ENCODE measurements around the gene UBE2F. TPM values are rescaled to one million over a fixed set of nuclear protein-coding genes. Genes with fewer than 3 reads are reported as not detected.

Gene UBE2F
- total RNA-seq, 1 experiment from 2014 or later = 51.2 TPM

GRCh38 chr2:238067939-238068338 lies 101.1 kb downstream of the UBE2F start:
- intact Hi-C loops (cut with micrococcal nuclease; ENCODE audit: unreplicated experiment) = loop anchor here (10.0 kb wide), 1 partner anchor 213 kb away; the partner anchor contains the start of gene RAMP1

GRCh38 chr2:238069021-238069709 lies 102.4 kb downstream of the UBE2F start:
- TF ChIP-seq, protein P1, sequence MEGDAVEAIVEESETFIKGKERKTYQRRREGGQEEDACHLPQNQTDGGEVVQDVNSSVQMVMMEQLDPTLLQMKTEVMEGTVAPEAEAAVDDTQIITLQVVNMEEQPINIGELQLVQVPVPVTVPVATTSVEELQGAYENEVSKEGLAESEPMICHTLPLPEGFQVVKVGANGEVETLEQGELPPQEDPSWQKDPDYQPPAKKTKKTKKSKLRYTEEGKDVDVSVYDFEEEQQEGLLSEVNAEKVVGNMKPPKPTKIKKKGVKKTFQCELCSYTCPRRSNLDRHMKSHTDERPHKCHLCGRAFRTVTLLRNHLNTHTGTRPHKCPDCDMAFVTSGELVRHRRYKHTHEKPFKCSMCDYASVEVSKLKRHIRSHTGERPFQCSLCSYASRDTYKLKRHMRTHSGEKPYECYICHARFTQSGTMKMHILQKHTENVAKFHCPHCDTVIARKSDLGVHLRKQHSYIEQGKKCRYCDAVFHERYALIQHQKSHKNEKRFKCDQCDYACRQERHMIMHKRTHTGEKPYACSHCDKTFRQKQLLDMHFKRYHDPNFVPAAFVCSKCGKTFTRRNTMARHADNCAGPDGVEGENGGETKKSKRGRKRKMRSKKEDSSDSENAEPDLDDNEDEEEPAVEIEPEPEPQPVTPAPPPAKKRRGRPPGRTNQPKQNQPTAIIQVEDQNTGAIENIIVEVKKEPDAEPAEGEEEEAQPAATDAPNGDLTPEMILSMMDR (conservative IDR thresholded peaks at IDR 0.05; ENCODE audit: low read depth, low read length) = no peak
- TF ChIP-seq EZH2 (IDR thresholded peaks at IDR 0.05; ENCODE audit: borderline replicate concordance, low read depth, low read length, poor library complexity, severe bottlenecking) = no peak
- intact Hi-C loops (cut with micrococcal nuclease; ENCODE audit: unreplicated experiment) = loop anchor here (10.0 kb wide), 1 partner anchor 214 kb away; the partner anchor contains the start of gene RAMP1
- Histone ChIP-seq H3K4me3 (ENCODE audit: low read depth, low read length, poor library complexity, severe bottlenecking) (no peak overlapping the region), H3K9me3 (ENCODE audit: low read depth, low read length, poor library complexity, severe bottlenecking) (no peaks in the 10 kb centered on the region), H3K4me1 (ENCODE audit: insufficient read depth, low read length, poor library complexity, severe bottlenecking) (no peaks in the 10 kb centered on the region), H3K27me3 (replicated peaks; ENCODE audit: insufficient read depth, low read depth, low read length, poor library complexity) (no peaks in the 10 kb centered on the region), H3K36me3 (ENCODE audit: insufficient read depth, low read length, poor library complexity, severe bottlenecking) (peaks cover 79% of the 10 kb centered on the region), H3K27ac (ENCODE audit: low read depth, low read length, poor library complexity, severe bottlenecking) (no peak overlapping the region)
- DNase-seq (ENCODE audit: low spot score) = no peak
- no TSS peak for BruUV-seq (replicated peaks)
- POLR2A ChIA-PET (ENCODE audit: low non-redundant PET) = no interaction called here
- CTCF ChIA-PET = no interaction called here

More at GRCh38 chr2:238067939-238068338, 101.1 kb downstream of the UBE2F start:
- no TSS peak for BruUV-seq (replicated peaks)
- TF ChIP-seq, protein P1 (conservative IDR thresholded peaks at IDR 0.05; ENCODE audit: low read depth, low read length) = no peak
- no peak for TF ChIP-seq EZH2 (IDR thresholded peaks at IDR 0.05; ENCODE audit: borderline replicate concordance, low read depth, low read length, poor library complexity, severe bottlenecking)
- H3K27me3 ChIP-seq (replicated peaks; ENCODE audit: insufficient read depth, low read depth, low read length, poor library complexity) = no peaks in the 10 kb centered on the region
- CTCF ChIA-PET = no interaction called here
- H3K4me1 ChIP-seq (ENCODE audit: insufficient read depth, low read length, poor library complexity, severe bottlenecking) = no peaks in the 10 kb centered on the region
- H3K27ac ChIP-seq (ENCODE audit: low read depth, low read length, poor library complexity, severe bottlenecking) = no peak overlapping the region
- DNase-seq (ENCODE audit: low spot score) = no peak
- H3K4me3 ChIP-seq (ENCODE audit: low read depth, low read length, poor library complexity, severe bottlenecking) = no peak overlapping the region
- H3K9me3 ChIP-seq (ENCODE audit: low read depth, low read length, poor library complexity, severe bottlenecking) = no peaks in the 10 kb centered on the region
- peaks cover 68% of the 10 kb centered on the region for H3K36me3 ChIP-seq (ENCODE audit: insufficient read depth, low read length, poor library complexity, severe bottlenecking)
- POLR2A ChIA-PET (ENCODE audit: low non-redundant PET) = no interaction called here

DNA sequence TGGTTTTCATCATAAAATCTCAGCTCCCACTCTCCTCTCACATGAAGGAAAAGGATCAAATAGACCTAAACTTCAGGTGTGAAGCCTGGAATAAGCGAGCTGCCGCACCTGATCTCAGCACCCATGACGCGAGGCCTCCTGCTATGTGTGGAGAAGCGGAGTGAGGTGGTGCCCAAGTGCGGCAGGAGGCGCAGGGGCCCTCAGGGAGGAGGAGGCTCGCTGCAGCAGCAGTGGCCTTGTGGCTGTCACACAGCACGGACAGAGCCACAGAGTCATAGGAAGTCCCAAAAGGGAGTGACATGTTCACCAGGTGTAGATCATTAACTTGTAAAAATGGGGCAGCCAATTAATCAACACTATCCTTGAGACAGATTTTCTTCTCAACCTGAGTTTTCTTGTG lies 103.1 kb downstream of the UBE2F start:
- BruUV-seq (replicated peaks) = no TSS peak
- Histone ChIP-seq H3K4me3 (ENCODE audit: low read depth, low read length, poor library complexity, severe bottlenecking) (no peak overlapping the region), H3K4me1 (ENCODE audit: insufficient read depth, low read length, poor library complexity, severe bottlenecking) (no peaks in the 10 kb centered on the region), H3K36me3 (ENCODE audit: insufficient read depth, low read length, poor library complexity, severe bottlenecking) (peaks cover 79% of the 10 kb centered on the region), H3K27me3 (replicated peaks; ENCODE audit: insufficient read depth, low read depth, low read length, poor library complexity) (no peaks in the 10 kb centered on the region), H3K9me3 (ENCODE audit: low read depth, low read length, poor library complexity, severe bottlenecking) (no peaks in the 10 kb centered on the region), H3K27ac (ENCODE audit: low read depth, low read length, poor library complexity, severe bottlenecking) (no peak overlapping the region)
- TF ChIP-seq, protein P1 (conservative IDR thresholded peaks at IDR 0.05; ENCODE audit: low read depth, low read length) = no peak
- TF ChIP-seq EZH2 (IDR thresholded peaks at IDR 0.05; ENCODE audit: borderline replicate concordance, low read depth, low read length, poor library complexity, severe bottlenecking) = no peak
- POLR2A ChIA-PET (ENCODE audit: low non-redundant PET) = no interaction called here
- no peak for DNase-seq (ENCODE audit: low spot score)
- intact Hi-C loops (cut with micrococcal nuclease; ENCODE audit: unreplicated experiment) = loop anchor here (10.0 kb wide), 1 partner anchor 215 kb away; the partner anchor contains the start of gene RAMP1
- CTCF ChIA-PET = no interaction called here

All from A673 (cell line).